ENCODE results near the gene NENF. TPM values are rescaled to one million over a fixed set of nuclear protein-coding genes. Genes with fewer than 3 reads are reported as not detected.

NENF gene
- total RNA-seq, 6 experiments from 2014 or later, result 43.7 to 47.7 (median 46.3) TPM

GRCh38 chr1:212423879-212424278 lies 8.8 kb upstream of the NENF start:
- H3K9me3 Mint-ChIP-seq, result no peaks in the 10 kb centered on the region
- DNase-seq, result no peak
- H3K27ac Mint-ChIP-seq, result no peak overlapping the region
- no peak for TF ChIP-seq CTCF (IDR thresholded peaks at IDR 0.05)
- peaks cover 12% of the 10 kb centered on the region for H3K27me3 Mint-ChIP-seq (ENCODE audit: insufficient read depth)
- H3K4me3 Mint-ChIP-seq, result no peak overlapping the region
- no peaks in the 10 kb centered on the region for H3K36me3 Mint-ChIP-seq (ENCODE audit: low read depth)
- no peaks in the 10 kb centered on the region for H3K4me1 Mint-ChIP-seq (ENCODE audit: low read depth)

GRCh38 chr1:212428496-212428895 lies 4.2 kb upstream of the NENF start:
- TF ChIP-seq CTCF (IDR thresholded peaks at IDR 0.05), result no peak
- Mint-ChIP-seq H3K27me3 (ENCODE audit: insufficient read depth) (peaks cover 11% of the 10 kb centered on the region; the same call in 1 of the 2 replicates), H3K4me3 (no peak overlapping the region), H3K9me3 (no peaks in the 10 kb centered on the region), H3K4me1 (ENCODE audit: low read depth) (peaks cover 24% of the 10 kb centered on the region), H3K36me3 (ENCODE audit: low read depth) (no peaks in the 10 kb centered on the region), H3K27ac (no peak overlapping the region)
- DNase-seq, result no peak

GRCh38 chr1:212430416-212430815 lies 2.3 kb upstream of the NENF start:
- Mint-ChIP-seq H3K4me3 (no peak overlapping the region), H3K9me3 (no peaks in the 10 kb centered on the region), H3K27me3 (ENCODE audit: insufficient read depth) (peaks cover 11% of the 10 kb centered on the region; the same call in 1 of the 2 replicates), H3K4me1 (ENCODE audit: low read depth) (peaks cover 39% of the 10 kb centered on the region), H3K27ac (no peak overlapping the region), H3K36me3 (ENCODE audit: low read depth) (0 out of 2 replicates have a peak, but pooled peaks cover 4% of the 10 kb centered on the region)
- TF ChIP-seq CTCF (IDR thresholded peaks at IDR 0.05), result no peak
- no peak for DNase-seq

GRCh38 chr1:212430955-212431394 lies 1.7 kb upstream of the NENF start:
- Mint-ChIP-seq H3K27me3 (ENCODE audit: insufficient read depth) (peaks cover 11% of the 10 kb centered on the region; the same call in 1 of the 2 replicates), H3K36me3 (ENCODE audit: low read depth) (0 out of 2 replicates have a peak, but pooled peaks cover 4% of the 10 kb centered on the region), H3K27ac (no peak overlapping the region), H3K4me1 (ENCODE audit: low read depth) (peaks cover 39% of the 10 kb centered on the region), H3K9me3 (no peaks in the 10 kb centered on the region), H3K4me3 (no peak overlapping the region)
- TF ChIP-seq CTCF (IDR thresholded peaks at IDR 0.05), result no peak
- no peak for DNase-seq

GRCh38 chr1:212431644-212432043 lies 1.1 kb upstream of the NENF start:
- no peak for TF ChIP-seq CTCF (IDR thresholded peaks at IDR 0.05)
- no peak for DNase-seq
- H3K4me1 Mint-ChIP-seq (ENCODE audit: low read depth), result peaks cover 39% of the 10 kb centered on the region
- H3K9me3 Mint-ChIP-seq, result no peaks in the 10 kb centered on the region
- 0 out of 2 replicates have a peak, but pooled peaks cover 4% of the 10 kb centered on the region for H3K36me3 Mint-ChIP-seq (ENCODE audit: low read depth)
- no peak overlapping the region for H3K4me3 Mint-ChIP-seq
- peaks cover 11% of the 10 kb centered on the region; the same call in 1 of the 2 replicates for H3K27me3 Mint-ChIP-seq (ENCODE audit: insufficient read depth)
- no peak overlapping the region for H3K27ac Mint-ChIP-seq
